Body of pancreas (tissue), 4 donors: ENCODE data around the gene RHBDF2.

ENCODE experiments used
- POLR2A ChIP-seq, 3 donors: fragments of 450-650 bp; IDR thresholded peaks; one replicate each; pipeline ENCODE4 v1.6.1; 2016; ENCODE audit warnings: antibody characterized with exemption in 3 of 3, mild to moderate bottlenecking in 2 of 3
- TF ChIP-seq, protein P1 (sequence below), 7 experiments: fragments of 450-650 bp in 4 of 7; fragments of 200-600 bp in 3 of 7; sonication (generic) in 3 of 7; IDR thresholded peaks; one replicate each; pipeline ENCODE4 v1.5.1; 2016 to 2019; ENCODE audit warnings: antibody characterized with exemption in 7 of 7

DNA sequence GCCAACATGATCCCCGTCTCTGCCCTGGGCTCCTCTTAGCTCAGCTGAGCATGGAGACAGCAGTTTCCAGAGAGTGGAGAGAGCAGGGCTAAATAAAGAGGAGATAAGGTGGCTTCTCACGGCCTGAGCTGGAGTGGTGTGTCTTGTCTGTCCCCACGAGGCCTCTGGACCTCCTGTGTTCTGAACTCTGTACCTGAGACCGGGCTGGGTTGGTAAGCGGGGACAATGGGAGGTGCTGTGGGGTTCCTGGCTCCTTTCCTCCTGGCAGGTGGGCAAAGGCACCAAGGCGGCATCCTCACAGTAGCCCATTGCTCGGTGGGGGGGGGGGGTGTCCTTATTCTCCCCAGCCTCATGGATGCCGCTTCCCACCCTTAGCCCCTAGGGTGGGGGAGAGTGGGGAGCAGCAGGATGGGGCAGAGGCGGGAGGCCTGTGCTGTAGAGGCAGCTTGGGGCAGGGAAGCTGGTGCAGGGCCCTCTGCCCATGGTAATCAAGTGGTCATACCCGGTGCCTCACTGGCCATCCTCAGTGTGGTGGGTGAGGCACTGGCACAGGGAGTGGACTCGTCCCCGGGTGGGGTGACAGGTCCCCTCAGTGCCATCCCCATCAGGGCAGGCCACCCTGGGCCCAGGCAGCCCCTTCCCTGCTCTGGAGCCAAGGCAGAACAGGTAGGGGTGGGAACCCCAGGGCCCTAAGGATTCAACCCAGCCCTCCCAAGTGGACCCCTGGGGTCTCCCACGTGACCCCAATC is 31.1 kb downstream of the RHBDF2 start:
- TF ChIP-seq, protein P1, sequence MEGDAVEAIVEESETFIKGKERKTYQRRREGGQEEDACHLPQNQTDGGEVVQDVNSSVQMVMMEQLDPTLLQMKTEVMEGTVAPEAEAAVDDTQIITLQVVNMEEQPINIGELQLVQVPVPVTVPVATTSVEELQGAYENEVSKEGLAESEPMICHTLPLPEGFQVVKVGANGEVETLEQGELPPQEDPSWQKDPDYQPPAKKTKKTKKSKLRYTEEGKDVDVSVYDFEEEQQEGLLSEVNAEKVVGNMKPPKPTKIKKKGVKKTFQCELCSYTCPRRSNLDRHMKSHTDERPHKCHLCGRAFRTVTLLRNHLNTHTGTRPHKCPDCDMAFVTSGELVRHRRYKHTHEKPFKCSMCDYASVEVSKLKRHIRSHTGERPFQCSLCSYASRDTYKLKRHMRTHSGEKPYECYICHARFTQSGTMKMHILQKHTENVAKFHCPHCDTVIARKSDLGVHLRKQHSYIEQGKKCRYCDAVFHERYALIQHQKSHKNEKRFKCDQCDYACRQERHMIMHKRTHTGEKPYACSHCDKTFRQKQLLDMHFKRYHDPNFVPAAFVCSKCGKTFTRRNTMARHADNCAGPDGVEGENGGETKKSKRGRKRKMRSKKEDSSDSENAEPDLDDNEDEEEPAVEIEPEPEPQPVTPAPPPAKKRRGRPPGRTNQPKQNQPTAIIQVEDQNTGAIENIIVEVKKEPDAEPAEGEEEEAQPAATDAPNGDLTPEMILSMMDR (IDR thresholded peaks at IDR 0.05), result no peak
- no peak for TF ChIP-seq POLR2A (IDR thresholded peaks at IDR 0.05)
